Peyer's patch (tissue), 4 donors: ENCODE results near the gene TSHZ3.

Source experiments
- CTCF ChIP-seq, 6 experiments: fragments of 450-650 bp in 4 of 6; fragments of 200-600 bp in 2 of 6; sonication (generic) in 1 of 6; IDR thresholded peaks; one replicate each; pipeline ENCODE4 v1.5.1; 2017 to 2019; ENCODE audit warnings: antibody characterized with exemption in 6 of 6, mild to moderate bottlenecking in 3 of 6, moderate library complexity in 1 of 6
- POLR2A ChIP-seq, 2 donors: fragments of 450-650 bp; IDR thresholded peaks; one replicate each; pipeline ENCODE4 v1.5.1; 2017; ENCODE audit warnings: antibody characterized with exemption in 2 of 2, mild to moderate bottlenecking in 2 of 2, moderate library complexity in 2 of 2

- no peak for TF ChIP-seq CTCF (IDR thresholded peaks at IDR 0.05)
- TF ChIP-seq POLR2A (IDR thresholded peaks at IDR 0.05), result no peak
Observed at GRCh38 chr19:31361728-31362127, 12.5 kb upstream of the TSHZ3 start.
